C4-2B (cell line): ENCODE measurements around the gene SMIM35.

ENCODE experiments used
- H3K27ac ChIP-seq: fragments of 450-650 bp; 2 replicates; pipeline ENCODE4 v1.5.1; 2017
- CTCF ChIP-seq: fragments of 450-650 bp; conservative IDR thresholded peaks from 2 replicates; pipeline ENCODE4 v1.5.1; 2017; ENCODE audit warnings: mild to moderate bottlenecking
- ZFX ChIP-seq: fragments of 450-650 bp; IDR thresholded peaks from 2 replicates; pipeline ENCODE4 v1.6.1; 2017

Gene SMIM35

GRCh38 chr11:118098996-118099837 is 12.5 kb upstream of the SMIM35 start:
- TF ChIP-seq ZFX (no peak), CTCF (no peak)
- H3K27ac ChIP-seq: no peak overlapping the region

GRCh38 chr11:118095967-118096367 is 9.2 kb upstream of the SMIM35 start:
- TF ChIP-seq ZFX (no peak), CTCF (no peak)
- no peak overlapping the region for H3K27ac ChIP-seq

GRCh38 chr11:118095493-118095892 is 8.7 kb upstream of the SMIM35 start:
- TF ChIP-seq ZFX (no peak), CTCF (no peak)
- no peak overlapping the region for H3K27ac ChIP-seq

GRCh38 chr11:118092907-118093571 is 6.3 kb upstream of the SMIM35 start:
- TF ChIP-seq CTCF (no peak), ZFX (no peak)
- no peak overlapping the region for H3K27ac ChIP-seq

- no peak for TF ChIP-seq CTCF
- no peak for TF ChIP-seq ZFX
- H3K27ac ChIP-seq: no peak overlapping the region
Measured at GRCh38 chr11:118091690-118092089, 4.9 kb upstream of the SMIM35 start.

GRCh38 chr11:118090545-118091162 is 3.9 kb upstream of the SMIM35 start:
- no peak overlapping the region for H3K27ac ChIP-seq
- TF ChIP-seq CTCF (no peak), ZFX (no peak)

GRCh38 chr11:118088531-118088930 is 1.8 kb upstream of the SMIM35 start:
- H3K27ac ChIP-seq: no peak overlapping the region
- TF ChIP-seq ZFX: no peak
- TF ChIP-seq CTCF: no peak
